Spleen (tissue), 11 donors: Measurements from ENCODE around the gene SLC39A11. TPM values are rescaled to one million over a fixed set of nuclear protein-coding genes. Genes with fewer than 3 reads are reported as not detected.

Source experiments
- DNase-seq: peaks from one replicate; pipeline ENCODE4 v3.0.0-alpha.2; 2020
- H3K27ac ChIP-seq, 8 donors: fragments of 200-600 bp; sonication (generic) in 7 of 8; 1 replicate in 4 of 8; 2 replicates in 4 of 8; pipeline versions ENCODE4 v1.5.0 to v1.8.0; 2016 to 2021; ENCODE audit warnings: inconsistent platforms in 4 of 8, mild to moderate bottlenecking in 4 of 8, moderate library complexity in 1 of 8
- H3K27me3 ChIP-seq, 7 donors: fragments of 200-600 bp; sonication (generic) in 6 of 7; replicated peaks in 1 of 7; 1 replicate in 4 of 7; 2 replicates in 3 of 7; pipeline versions ENCODE4 v1.5.0 to v1.8.0; 2016 to 2021; ENCODE audit warnings: inconsistent platforms in 3 of 7, mild to moderate bottlenecking in 1 of 7
- H3K36me3 ChIP-seq, 6 donors: fragments of 200-600 bp; sonication (generic) in 5 of 6; 1 replicate in 4 of 6; 2 replicates in 2 of 6; pipeline versions ENCODE4 v1.5.0 to v1.8.0; 2016 to 2021; ENCODE audit warnings: inconsistent platforms in 2 of 6
- H3K4me1 ChIP-seq, 6 donors: fragments of 200-600 bp; sonication (generic) in 5 of 6; 1 replicate in 3 of 6; 2 replicates in 3 of 6; pipeline versions ENCODE4 v1.5.0 to v1.8.0; 2016 to 2021; ENCODE audit warnings: inconsistent platforms in 3 of 6
- H3K4me3 ChIP-seq, 8 donors: fragments of 200-600 bp; sonication (generic) in 7 of 8; 1 replicate in 4 of 8; 2 replicates in 4 of 8; pipeline versions ENCODE4 v1.5.0 to v1.8.0; 2016 to 2021; ENCODE audit warnings: inconsistent platforms in 4 of 8, mild to moderate bottlenecking in 4 of 8, moderate library complexity in 2 of 8
- H3K9me3 ChIP-seq, 8 donors: fragments of 200-600 bp; sonication (generic) in 7 of 8; 1 replicate in 4 of 8; 2 replicates in 4 of 8; pipeline versions ENCODE4 v1.5.0 to v1.8.0; 2016 to 2021; ENCODE audit warnings: inconsistent platforms in 4 of 8
- CTCF ChIP-seq, 11 experiments: fragments of 200-600 bp in 7 of 11; fragments of 450-650 bp in 4 of 11; sonication (generic) in 4 of 11; IDR thresholded peaks in 8 of 11; conservative IDR thresholded peaks in 3 of 11; 1 replicate in 7 of 11; 2 replicates in 4 of 11; pipeline versions ENCODE4 v1.4.0 to v1.8.0; 2016 to 2021; ENCODE audit warnings: antibody characterized with exemption in 11 of 11, inconsistent platforms in 4 of 11, mild to moderate bottlenecking in 1 of 11
- POLR2A ChIP-seq, 3 donors: fragments of 450-650 bp; IDR thresholded peaks; one replicate each; pipeline ENCODE4 v1.5.1; 2017; ENCODE audit warnings: antibody characterized with exemption in 3 of 3, mild to moderate bottlenecking in 1 of 3
- POLR2AphosphoS5 ChIP-seq, 3 donors: sonication (generic); formaldehyde crosslinking; IDR thresholded peaks; one replicate each; pipeline ENCODE4 v1.5.1; 2017; ENCODE audit warnings: antibody characterized with exemption in 3 of 3
- WGBS, 5 donors: extraction: QIAGEN DNeasy Blood & Tissue Kit in 3 of 5; methylation state at CpG; one replicate each; pipeline versions ENCODE4 v1.1.5 to v1.1.7; 2013 to 2018; 5-methylcytosine and 5-hydroxymethylcytosine counted together
- intact Hi-C: fragments of 100-400 bp; cut with DNase I; formaldehyde crosslinking; loops from one replicate; pipeline ENCODE4 v1.15.0; 2023; ENCODE audit warnings: low total_unique reads
- polyA plus RNA-seq, 3 donors: library from polyadenylated mRNA; stranded (reverse); fragments of 200-250 nt; gene quantifications; one replicate each; pipeline ENCODE4 v1.2.1, GENCODE V29; 2013
- total RNA-seq, 7 donors: library from RNA; depleted of rRNA in 3 of 7; stranded (reverse); fragments of >200 nt in 3 of 7; fragmentation: NEBNext Ultra II Directional in 4 of 7; extraction: Animal tissue kit (Norgen Biotek cat#: 25700) in 4 of 7; gene quantifications; one replicate each; pipeline versions ENCODE4 v1.1.0 to v1.2.1, GENCODE V29; 2016 to 2021
- donor health status: healthy with polysubstance abuse.
- donor health status: DM: no; HTN: no; CAD: no; lungs with moderate emphysema.
- donor health status: DM: no; HTN: no; CAD: no.
- donor health status: Bipolar disorder and iron deficiency.
- donor health status: healthy.
- donor health status: DM: no; HTN: no; CAD: no.
- donor health status: DM: yes; HTN: yes; CAD: no.

The SLC39A11 gene
- total and polyA plus RNA-seq, 10 donors, result 4.1 to 45.2 (median 27.8) TPM

- 85 to 96% (median 92%) methylated on average over 3 to 12 of the region's 12 CpGs for WGBS, 5 donors
- H3K4me1 ChIP-seq, result no peaks in the 10 kb centered on the region
- no peak for TF ChIP-seq CTCF (IDR thresholded peaks at IDR 0.05 in 8 of 11, conservative IDR thresholded peaks at IDR 0.05 in 3 of 11)
- no peak for TF ChIP-seq POLR2A (IDR thresholded peaks at IDR 0.05)
- no peak for TF ChIP-seq POLR2AphosphoS5 (IDR thresholded peaks at IDR 0.05)
- H3K4me3 ChIP-seq, result no peak overlapping the region
- H3K36me3 ChIP-seq, result peaks cover 0 to 8% (median 0%) of the 10 kb centered on the region in 6 donors
- no peaks in the 10 kb centered on the region for H3K9me3 ChIP-seq
- DNase-seq, result no peak
- no peaks in the 10 kb centered on the region for H3K27me3 ChIP-seq
- no peak overlapping the region for H3K27ac ChIP-seq
- intact Hi-C loops, result no loop called here
Observed at GRCh38 chr17:72654706-72655105, 437.8 kb downstream of the SLC39A11 start.

- H3K4me1 ChIP-seq, result no peaks in the 10 kb centered on the region
- no peak overlapping the region for H3K4me3 ChIP-seq
- peaks cover 0 to 34% (median 5%) of the 10 kb centered on the region in 6 donors for H3K36me3 ChIP-seq
- no peak overlapping the region for H3K27ac ChIP-seq
- H3K27me3 ChIP-seq, result no peaks in the 10 kb centered on the region
- intact Hi-C loops, result no loop called here
- no peak for DNase-seq
- no peaks in the 10 kb centered on the region for H3K9me3 ChIP-seq
- TF ChIP-seq POLR2AphosphoS5 (IDR thresholded peaks at IDR 0.05), result no peak
- no peak for TF ChIP-seq CTCF (IDR thresholded peaks at IDR 0.05 in 8 of 11, conservative IDR thresholded peaks at IDR 0.05 in 3 of 11)
- no peak for TF ChIP-seq POLR2A (IDR thresholded peaks at IDR 0.05)
Observed at GRCh38 chr17:72651988-72652387, 440.5 kb downstream of the SLC39A11 start.

- Histone ChIP-seq H3K9me3 (no peaks in the 10 kb centered on the region), H3K4me1 (no peaks in the 10 kb centered on the region), H3K27ac (no peak overlapping the region), H3K36me3 (peaks cover 0 to 57% (median 5%) of the 10 kb centered on the region in 6 donors), H3K27me3 (no peaks in the 10 kb centered on the region), H3K4me3 (no peak overlapping the region)
- intact Hi-C loops, result no loop called here
- DNase-seq, result no peak
- WGBS, 5 donors, result 92 to 99% (median 95%) methylated on average over 11 of the region's 11 CpGs
- TF ChIP-seq CTCF (IDR thresholded peaks at IDR 0.05 in 8 of 11, conservative IDR thresholded peaks at IDR 0.05 in 3 of 11) (no peak), POLR2A (IDR thresholded peaks at IDR 0.05) (no peak), POLR2AphosphoS5 (IDR thresholded peaks at IDR 0.05) (no peak)
Observed at GRCh38 chr17:72648702-72649101, 443.8 kb downstream of the SLC39A11 start.

- H3K27me3 ChIP-seq, result peaks cover 0 to under 1% (median 0%) of the 10 kb centered on the region in 7 donors
- DNase-seq, result no peak
- no peak for TF ChIP-seq POLR2A (IDR thresholded peaks at IDR 0.05)
- no peak for TF ChIP-seq POLR2AphosphoS5 (IDR thresholded peaks at IDR 0.05)
- TF ChIP-seq CTCF (IDR thresholded peaks at IDR 0.05 in 8 of 11, conservative IDR thresholded peaks at IDR 0.05 in 3 of 11), result no peak
- H3K27ac ChIP-seq, result no peak overlapping the region
- peaks cover 0 to 57% (median 5%) of the 10 kb centered on the region in 6 donors for H3K36me3 ChIP-seq
- WGBS, 5 donors, result 49 to 95% (median 76%) methylated on average over 2 of the region's 2 CpGs
- intact Hi-C loops, result no loop called here
- no peak overlapping the region for H3K4me3 ChIP-seq
- H3K9me3 ChIP-seq, result no peaks in the 10 kb centered on the region
- no peaks in the 10 kb centered on the region for H3K4me1 ChIP-seq
Observed at GRCh38 chr17:72646176-72646575, 446.3 kb downstream of the SLC39A11 start.
